SK-N-SH (cell line): ENCODE data around the gene ZNF415. TPM values are rescaled to one million over a fixed set of nuclear protein-coding genes. Genes with fewer than 3 reads are reported as not detected.

Source experiments
- CTCF ChIA-PET: fragments of 300-600, 350-600 bp; formaldehyde crosslinking; extraction: SDS; loops from one replicate; lab custom pipeline; 2021; lab: Yijun Ruan, JAX
- POLR2A ChIA-PET: fragments of 350-600 bp; sonication (Branson Sonifier 250); formaldehyde crosslinking; extraction: SDS; loops from one replicate; lab custom pipeline; 2020; ENCODE audit warnings: antibody characterized with exemption, inconsistent platforms; lab: Yijun Ruan, JAX
- DNase-seq: peaks from one replicate; pipeline ENCODE4 v3.0.0; 2012
- H2AFZ ChIP-seq: fragments of 200-600 bp; sonication (generic); 2 replicates; pipeline ENCODE4 v1.8.1; 2016; ENCODE audit warnings: antibody characterized with exemption, mild to moderate bottlenecking, low read depth
- H3F3A ChIP-seq: fragments of 200-600 bp; sonication (generic); replicated peaks from 2 replicates; pipeline ENCODE3; 2016; ENCODE audit warnings: antibody characterized with exemption, mild to moderate bottlenecking; ENCODE audit not compliant: insufficient read depth
- H3K27ac ChIP-seq, 2 experiments: fragments of 200-500 bp in 1 of 2; fragments of 200-600 bp in 1 of 2; sonication (Bioruptor generic) in 1 of 2; sonication (generic), shearing (Covaris generic) in 1 of 2; 2 replicates each; pipeline versions ENCODE4 v1.5.1 to v1.6.1; 2014 to 2016; ENCODE audit warnings: low read depth in 2 of 2, inconsistent platforms in 1 of 2, low read length in 1 of 2, mild to moderate bottlenecking in 1 of 2, mixed read lengths in 1 of 2
- H3K27me3 ChIP-seq: fragments of 200-600 bp; sonication (generic), shearing (Covaris generic); 2 replicates; pipeline ENCODE4 v1.6.1; 2016; ENCODE audit warnings: mixed run types; ENCODE audit not compliant: insufficient read depth
- H3K36me3 ChIP-seq, 2 experiments: fragments of 200-500 bp in 1 of 2; fragments of 200-600 bp in 1 of 2; sonication (Bioruptor generic) in 1 of 2; sonication (generic) in 1 of 2; replicated peaks in 1 of 2; 2 replicates each; pipeline versions ENCODE3 to v1.5.1; 2014 to 2016; ENCODE audit warnings: low read length in 1 of 2, mild to moderate bottlenecking in 1 of 2; ENCODE audit not compliant: insufficient read depth in 2 of 2, control insufficient read depth in 1 of 2
- H3K4me1 ChIP-seq, 2 experiments: fragments of 200-500 bp in 1 of 2; fragments of 200-600 bp in 1 of 2; sonication (Bioruptor generic) in 1 of 2; sonication (generic), shearing (Covaris generic) in 1 of 2; 2 replicates each; pipeline versions ENCODE4 v1.5.1 to v1.6.1; 2014 to 2016; ENCODE audit warnings: low read depth in 1 of 2, low read length in 1 of 2, mixed run types in 1 of 2; ENCODE audit not compliant: insufficient read depth in 2 of 2, control insufficient read depth in 1 of 2
- H3K4me2 ChIP-seq: fragments of 200-600 bp; sonication (generic), shearing (Covaris generic); 2 replicates; pipeline ENCODE4 v1.6.1; 2017; ENCODE audit warnings: mixed run types
- H3K4me3 ChIP-seq, 2 experiments: fragments of 200-500 bp in 1 of 2; fragments of 200-600 bp in 1 of 2; sonication (Bioruptor generic) in 1 of 2; sonication (generic), shearing (Covaris generic) in 1 of 2; 2 replicates each; pipeline versions ENCODE4 v1.5.1 to v1.8.1; 2014 to 2016; ENCODE audit warnings: low read depth in 2 of 2, inconsistent platforms in 1 of 2, low read length in 1 of 2, mild to moderate bottlenecking in 1 of 2, mixed read lengths in 1 of 2, moderate library complexity in 1 of 2
- H3K79me2 ChIP-seq: fragments of 200-600 bp; sonication (generic); 2 replicates; pipeline ENCODE4 v1.8.1; 2017; ENCODE audit warnings: mild to moderate bottlenecking; ENCODE audit not compliant: insufficient read depth
- H3K9ac ChIP-seq: fragments of 200-600 bp; sonication (generic); 2 replicates; pipeline ENCODE4 v1.6.1; 2017; ENCODE audit warnings: mixed run types
- H3K9me2 ChIP-seq: fragments of 200-600 bp; sonication (generic); 2 replicates; pipeline ENCODE4 v1.6.1; 2017; ENCODE audit warnings: mixed run types
- H3K9me3 ChIP-seq: fragments of 200-600 bp; sonication (generic); 2 replicates; pipeline ENCODE4 v1.6.1; 2017; ENCODE audit warnings: mixed run types, mild to moderate bottlenecking, moderate library complexity
- H4K20me1 ChIP-seq: fragments of 200-600 bp; sonication (generic); 2 replicates; pipeline ENCODE4 v1.6.1; 2017; ENCODE audit warnings: mild to moderate bottlenecking, mixed run types; ENCODE audit not compliant: insufficient read depth
- CHD2 ChIP-seq: fragments of 150-350 bp; IDR thresholded peaks from 2 replicates; pipeline ENCODE4 v1.6.1; 2018; ENCODE audit warnings: low read length; ENCODE audit not compliant: partially characterized antibody
- EP300 ChIP-seq, 2 experiments: IDR thresholded peaks; 2 replicates each; pipeline versions ENCODE4 v1.4.0 to v1.6.1; 2012; ENCODE audit warnings: borderline replicate concordance in 1 of 2, low read depth in 1 of 2, low read length in 1 of 2
- EZH2phosphoT487 ChIP-seq: fragments of 200-600 bp; sonication (generic); IDR thresholded peaks from 2 replicates; pipeline ENCODE4 v1.6.1; 2017; ENCODE audit warnings: low read depth, mixed run types, mild to moderate bottlenecking, antibody characterized with exemption, moderate library complexity, borderline replicate concordance
- FOSL2 ChIP-seq: IDR thresholded peaks from 2 replicates; pipeline ENCODE4 v1.4.0; 2012; ENCODE audit warnings: low read depth, mild to moderate bottlenecking, moderate library complexity, borderline replicate concordance
- FOXJ3 ChIP-seq: sonication (generic); formaldehyde crosslinking; IDR thresholded peaks from 2 replicates; pipeline ENCODE4 v1.5.1; 2020; ENCODE audit warnings: mild to moderate bottlenecking, missing genetic modification reagents
- FOXM1 ChIP-seq: IDR thresholded peaks from 2 replicates; pipeline ENCODE4 v1.4.0; 2012; ENCODE audit warnings: low read depth, mild to moderate bottlenecking
- MXI1 ChIP-seq: IDR thresholded peaks from 2 replicates; pipeline ENCODE4 v1.6.1; 2012; ENCODE audit warnings: mild to moderate bottlenecking, low read depth, low read length, improper control_type of control experiment
- NFIC ChIP-seq: IDR thresholded peaks from 2 replicates; pipeline ENCODE4 v1.4.0; 2012; ENCODE audit warnings: borderline replicate concordance
- POLR2AphosphoS5 ChIP-seq: IDR thresholded peaks from 2 replicates; pipeline ENCODE4 v1.6.1; 2012; ENCODE audit warnings: low read depth, low read length
- RXRA ChIP-seq: IDR thresholded peaks from 2 replicates; pipeline ENCODE4 v1.4.0; 2012; ENCODE audit warnings: low read depth, mild to moderate bottlenecking, borderline replicate concordance
- TCF12 ChIP-seq: IDR thresholded peaks from 2 replicates; pipeline ENCODE4 v1.4.0; 2012
- TEAD4 ChIP-seq: IDR thresholded peaks from 2 replicates; pipeline ENCODE4 v1.4.0; 2012; ENCODE audit warnings: mild to moderate bottlenecking, borderline replicate concordance; ENCODE audit not compliant: insufficient read depth
- WGBS: methylation state at CpG from one replicate; pipeline ENCODE4 v1.1.6; 2017; ENCODE audit warnings: low lambda C conversion rate; 5-methylcytosine and 5-hydroxymethylcytosine counted together
- polyA plus RNA-seq, 3 experiments: library from polyadenylated mRNA; depleted of rRNA; stranded (reverse); fragments of >200 nt; gene quantifications; 2 replicates each; pipeline ENCODE4 v1.2.3, GENCODE V29; 2012
- TF ChIP-seq, protein P1 (sequence below): fragments of 200-600 bp; sonication (generic); IDR thresholded peaks from 2 replicates; pipeline ENCODE4 v1.6.1; 2017; ENCODE audit warnings: antibody characterized with exemption, mild to moderate bottlenecking, moderate library complexity
- TF ChIP-seq, protein P2 (sequence below): fragments of 150-350 bp; IDR thresholded peaks from 2 replicates; pipeline ENCODE4 v1.6.1; 2017; ENCODE audit warnings: antibody characterized with exemption, low read length, low read depth, borderline replicate concordance
- TF ChIP-seq, protein P3 (sequence below): IDR thresholded peaks from 2 replicates; pipeline ENCODE4; 2012
- TF ChIP-seq, protein P4 (sequence below): IDR thresholded peaks from 2 replicates; pipeline ENCODE4 v1.4.0; 2012; ENCODE audit warnings: low read depth, borderline replicate concordance
- TF ChIP-seq, protein P5 (sequence below): IDR thresholded peaks from 2 replicates; pipeline ENCODE4 v1.4.0; 2012; ENCODE audit warnings: low read depth

The ZNF415 gene
- polyA plus RNA-seq, 1 of the 3 experiments (the other 2 are of a cell fraction) = 1.6 TPM

DNA sequence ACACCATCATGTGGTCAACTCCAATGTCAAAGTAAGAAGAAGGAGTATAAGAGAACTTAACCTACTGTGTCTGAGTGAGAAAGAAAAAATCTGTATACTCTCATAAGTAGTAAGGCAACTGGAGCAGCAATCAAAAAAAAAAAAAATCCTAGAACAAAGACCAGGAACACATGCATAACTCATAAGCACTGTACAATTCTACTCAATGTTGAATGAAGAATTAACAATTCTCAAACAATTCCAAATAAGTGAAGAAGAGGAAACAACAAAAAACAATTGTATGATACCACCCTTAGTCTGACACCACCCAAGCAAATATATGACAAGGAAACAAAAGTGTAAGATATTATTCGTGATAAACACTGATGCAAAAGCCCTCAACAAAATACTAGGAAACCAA lies 54.0 kb downstream of the ZNF415 start:
- peaks cover 6% of the 10 kb centered on the region; the same call in 1 of the 2 replicates for H3K9me3 ChIP-seq
- peaks cover 39% of the 10 kb centered on the region; the same call in 1 of the 2 replicates for H3K79me2 ChIP-seq
- peaks cover 27 to 69% of the 10 kb centered on the region in 2 experiments for H3K36me3 ChIP-seq

More for the DNA sequence above, 54.0 kb downstream of the ZNF415 start:
- Histone ChIP-seq H3K9ac (no peak overlapping the region), H3K4me3 (no peak overlapping the region), H2AFZ (no peak overlapping the region), H4K20me1 (no peaks in the 10 kb centered on the region), H3K9me2 (no peaks in the 10 kb centered on the region), H3F3A (no peaks in the 10 kb centered on the region), H3K4me1 (no peaks in the 10 kb centered on the region), H3K27ac (no peak overlapping the region), H3K4me2 (no peak overlapping the region), H3K27me3 (no peaks in the 10 kb centered on the region)
- ChIA-PET POLR2A (interaction anchor here (0.6 kb wide), 2 partner anchors 354 to 1245 kb away, joined by 3 read pairs; no protein-coding TSS in a partner anchor), CTCF (interaction anchor here (1.7 kb wide), 1 partner anchor 17 kb away, joined by 4 read pairs; no protein-coding TSS in a partner anchor)
- TF ChIP-seq, protein P1, sequence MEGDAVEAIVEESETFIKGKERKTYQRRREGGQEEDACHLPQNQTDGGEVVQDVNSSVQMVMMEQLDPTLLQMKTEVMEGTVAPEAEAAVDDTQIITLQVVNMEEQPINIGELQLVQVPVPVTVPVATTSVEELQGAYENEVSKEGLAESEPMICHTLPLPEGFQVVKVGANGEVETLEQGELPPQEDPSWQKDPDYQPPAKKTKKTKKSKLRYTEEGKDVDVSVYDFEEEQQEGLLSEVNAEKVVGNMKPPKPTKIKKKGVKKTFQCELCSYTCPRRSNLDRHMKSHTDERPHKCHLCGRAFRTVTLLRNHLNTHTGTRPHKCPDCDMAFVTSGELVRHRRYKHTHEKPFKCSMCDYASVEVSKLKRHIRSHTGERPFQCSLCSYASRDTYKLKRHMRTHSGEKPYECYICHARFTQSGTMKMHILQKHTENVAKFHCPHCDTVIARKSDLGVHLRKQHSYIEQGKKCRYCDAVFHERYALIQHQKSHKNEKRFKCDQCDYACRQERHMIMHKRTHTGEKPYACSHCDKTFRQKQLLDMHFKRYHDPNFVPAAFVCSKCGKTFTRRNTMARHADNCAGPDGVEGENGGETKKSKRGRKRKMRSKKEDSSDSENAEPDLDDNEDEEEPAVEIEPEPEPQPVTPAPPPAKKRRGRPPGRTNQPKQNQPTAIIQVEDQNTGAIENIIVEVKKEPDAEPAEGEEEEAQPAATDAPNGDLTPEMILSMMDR = no peak
- no peak for TF ChIP-seq MXI1
- TF ChIP-seq, protein P2, sequence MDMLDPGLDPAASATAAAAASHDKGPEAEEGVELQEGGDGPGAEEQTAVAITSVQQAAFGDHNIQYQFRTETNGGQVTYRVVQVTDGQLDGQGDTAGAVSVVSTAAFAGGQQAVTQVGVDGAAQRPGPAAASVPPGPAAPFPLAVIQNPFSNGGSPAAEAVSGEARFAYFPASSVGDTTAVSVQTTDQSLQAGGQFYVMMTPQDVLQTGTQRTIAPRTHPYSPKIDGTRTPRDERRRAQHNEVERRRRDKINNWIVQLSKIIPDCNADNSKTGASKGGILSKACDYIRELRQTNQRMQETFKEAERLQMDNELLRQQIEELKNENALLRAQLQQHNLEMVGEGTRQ = no peak
- no peak for TF ChIP-seq RXRA
- no peak for TF ChIP-seq FOSL2
- TF ChIP-seq NFIC = no peak
- TF ChIP-seq TCF12 = no peak
- TF ChIP-seq EP300 (IDR thresholded peaks at IDR 0.05; ENCODE audit: borderline replicate concordance in 1 of 2, low read depth in 1 of 2, low read length in 1 of 2) = no peak
- no peak for TF ChIP-seq FOXJ3 (CRISPR knock-in tag)
- no peak for TF ChIP-seq CHD2
- no peak for TF ChIP-seq TEAD4
- TF ChIP-seq EZH2phosphoT487 = no peak
- TF ChIP-seq, protein P3, sequence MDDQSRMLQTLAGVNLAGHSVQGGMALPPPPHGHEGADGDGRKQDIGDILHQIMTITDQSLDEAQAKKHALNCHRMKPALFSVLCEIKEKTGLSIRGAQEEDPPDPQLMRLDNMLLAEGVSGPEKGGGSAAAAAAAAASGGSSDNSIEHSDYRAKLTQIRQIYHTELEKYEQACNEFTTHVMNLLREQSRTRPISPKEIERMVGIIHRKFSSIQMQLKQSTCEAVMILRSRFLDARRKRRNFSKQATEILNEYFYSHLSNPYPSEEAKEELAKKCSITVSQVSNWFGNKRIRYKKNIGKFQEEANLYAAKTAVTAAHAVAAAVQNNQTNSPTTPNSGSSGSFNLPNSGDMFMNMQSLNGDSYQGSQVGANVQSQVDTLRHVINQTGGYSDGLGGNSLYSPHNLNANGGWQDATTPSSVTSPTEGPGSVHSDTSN = no peak
- TF ChIP-seq FOXM1 = no peak
- no peak for TF ChIP-seq POLR2AphosphoS5
- TF ChIP-seq, protein P4, sequence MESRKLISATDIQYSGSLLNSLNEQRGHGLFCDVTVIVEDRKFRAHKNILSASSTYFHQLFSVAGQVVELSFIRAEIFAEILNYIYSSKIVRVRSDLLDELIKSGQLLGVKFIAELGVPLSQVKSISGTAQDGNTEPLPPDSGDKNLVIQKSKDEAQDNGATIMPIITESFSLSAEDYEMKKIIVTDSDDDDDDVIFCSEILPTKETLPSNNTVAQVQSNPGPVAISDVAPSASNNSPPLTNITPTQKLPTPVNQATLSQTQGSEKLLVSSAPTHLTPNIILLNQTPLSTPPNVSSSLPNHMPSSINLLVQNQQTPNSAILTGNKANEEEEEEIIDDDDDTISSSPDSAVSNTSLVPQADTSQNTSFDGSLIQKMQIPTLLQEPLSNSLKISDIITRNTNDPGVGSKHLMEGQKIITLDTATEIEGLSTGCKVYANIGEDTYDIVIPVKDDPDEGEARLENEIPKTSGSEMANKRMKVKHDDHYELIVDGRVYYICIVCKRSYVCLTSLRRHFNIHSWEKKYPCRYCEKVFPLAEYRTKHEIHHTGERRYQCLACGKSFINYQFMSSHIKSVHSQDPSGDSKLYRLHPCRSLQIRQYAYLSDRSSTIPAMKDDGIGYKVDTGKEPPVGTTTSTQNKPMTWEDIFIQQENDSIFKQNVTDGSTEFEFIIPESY = no peak
- TF ChIP-seq, protein P5, sequence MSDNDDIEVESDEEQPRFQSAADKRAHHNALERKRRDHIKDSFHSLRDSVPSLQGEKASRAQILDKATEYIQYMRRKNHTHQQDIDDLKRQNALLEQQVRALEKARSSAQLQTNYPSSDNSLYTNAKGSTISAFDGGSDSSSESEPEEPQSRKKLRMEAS = no peak
- WGBS = 97% methylated on average over 1 of the region's 1 CpG
- no peak for DNase-seq
